DND-41 (cell line): ENCODE results near the gene AMDHD1.
A peak's percentile ranks its signal among the peaks of the same experiment; 100 is the strongest.

Experiments used
- ATAC-seq: fragments of 200-7000 bp; cut with Tn5 transposase; 3 replicates; pipeline ENCODE4 v1.9.1; 2021; ENCODE audit warnings: low read depth; ENCODE audit not compliant: insufficient read depth
- DNase-seq: peaks from one replicate; pipeline ENCODE4 v3.0.0-alpha.2; 2020
- H2AFZ ChIP-seq: 2 replicates; pipeline ENCODE4 v1.6.0; 2012; ENCODE audit warnings: low read depth, low read length
- H3K27ac ChIP-seq: 2 replicates; pipeline ENCODE4 v1.5.1; 2012; ENCODE audit warnings: low read length, inconsistent platforms
- H3K27me3 ChIP-seq: fragments of 200-600 bp; sonication (generic); 2 replicates; pipeline ENCODE4 v1.6.0; 2012; ENCODE audit warnings: low read length, mild to moderate bottlenecking, inconsistent platforms; ENCODE audit not compliant: insufficient read depth, poor library complexity
- H3K36me3 ChIP-seq: 2 replicates; pipeline ENCODE4 v1.5.1; 2012; ENCODE audit warnings: low read length, inconsistent platforms; ENCODE audit not compliant: insufficient read depth
- H3K4me1 ChIP-seq: 2 replicates; pipeline ENCODE4 v1.5.1; 2012; ENCODE audit warnings: mild to moderate bottlenecking, low read length; ENCODE audit not compliant: insufficient read depth
- H3K4me2 ChIP-seq: 2 replicates; pipeline ENCODE4 v1.6.0; 2012; ENCODE audit warnings: mild to moderate bottlenecking, moderate library complexity, low read length, inconsistent platforms; ENCODE audit not compliant: insufficient read depth
- H3K4me3 ChIP-seq, 2 experiments: fragments of 200-600 bp in 1 of 2; shearing (Covaris generic) in 1 of 2; 2 replicates each; pipeline ENCODE4 v1.5.1; 2012 to 2016; ENCODE audit warnings: inconsistent platforms in 2 of 2, low read length in 2 of 2, mild to moderate bottlenecking in 2 of 2, low read depth in 1 of 2, moderate library complexity in 1 of 2
- H3K79me2 ChIP-seq: 2 replicates; pipeline ENCODE4 v1.6.0; 2012; ENCODE audit warnings: low read length, inconsistent platforms; ENCODE audit not compliant: insufficient read depth
- H3K9ac ChIP-seq: 2 replicates; pipeline ENCODE4 v1.6.0; 2012; ENCODE audit warnings: low read depth, mild to moderate bottlenecking, inconsistent platforms, low read length, moderate library complexity
- H3K9me3 ChIP-seq: 2 replicates; pipeline ENCODE4 v1.5.1; 2012; ENCODE audit warnings: low read length, moderate library complexity, mild to moderate bottlenecking, inconsistent platforms; ENCODE audit not compliant: insufficient read depth, severe bottlenecking
- H4K20me1 ChIP-seq: 2 replicates; pipeline ENCODE4 v1.6.0; 2012; ENCODE audit warnings: low read length; ENCODE audit not compliant: insufficient read depth
- EZH2 ChIP-seq: IDR thresholded peaks from 3 replicates; pipeline ENCODE4 v1.6.1; 2012; ENCODE audit warnings: borderline replicate concordance, low read depth, mild to moderate bottlenecking, moderate library complexity, low read length, inconsistent platforms; ENCODE audit not compliant: severe bottlenecking
- TF ChIP-seq, protein P1 (sequence below): IDR thresholded peaks from 2 replicates; pipeline ENCODE4 v1.5.1; 2012; ENCODE audit warnings: borderline replicate concordance, low read length, moderate library complexity, mild to moderate bottlenecking; ENCODE audit not compliant: poor library complexity, severe bottlenecking; ENCODE audit errors: extremely low read depth

The AMDHD1 gene

DNA sequence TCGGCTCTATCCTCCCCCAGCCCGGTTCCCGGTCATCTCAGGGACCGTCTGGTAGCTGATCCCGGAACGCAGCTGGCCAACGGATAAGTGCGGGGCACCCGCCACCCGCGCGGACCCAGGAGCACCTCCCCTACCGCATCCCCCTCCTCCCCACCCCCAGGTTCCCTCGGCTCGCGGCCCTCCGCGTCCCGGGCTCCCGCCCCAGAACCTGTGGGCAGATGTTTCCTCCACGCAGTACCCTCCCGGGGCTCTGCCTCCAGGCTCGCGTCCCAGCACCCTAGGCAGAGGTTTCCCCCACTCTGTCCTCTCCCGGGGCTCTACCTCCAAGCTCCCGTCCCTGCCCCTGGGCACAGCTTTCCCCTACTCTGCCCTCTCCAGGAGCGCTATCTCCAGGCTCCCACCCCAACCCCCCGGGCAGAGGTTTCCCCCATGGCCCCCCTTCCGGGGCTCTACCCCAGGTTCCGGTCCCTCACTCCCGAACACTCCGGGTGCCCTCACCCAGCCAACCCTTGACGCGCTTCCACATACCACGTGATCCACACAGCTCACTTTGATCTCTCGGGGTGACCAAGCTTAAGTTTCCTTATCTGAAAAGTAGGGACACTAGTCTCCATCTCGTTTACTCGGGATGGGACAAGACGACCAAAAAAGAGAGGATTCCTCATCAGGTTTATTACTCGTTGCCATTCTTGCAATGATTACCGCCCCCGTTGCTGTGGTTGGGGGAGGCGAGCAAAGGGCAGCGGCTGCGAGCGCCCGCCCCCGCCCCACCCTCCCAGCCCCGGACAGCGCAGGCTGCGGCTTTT is 404 bp upstream of the AMDHD1 start, which contains the start of gene CCDC38:
TSS of gene CCDC38 (minus strand) at position 91 of the 806 bp plus-strand sequence. CDS start 6,105 bp downstream, outside the sequence.
- Histone ChIP-seq H3K9ac (peak within 1 kb of the TSS; percentile 80), H2AFZ (peak within 1 kb of the TSS; percentile 98), H3K27me3 (no peaks in the 10 kb centered on the region), H3K36me3 (no peaks in the 10 kb centered on the region), H4K20me1 (no peaks in the 10 kb centered on the region), H3K4me1 (peaks cover 14% of the 10 kb centered on the region), H3K9me3 (no peaks in the 10 kb centered on the region), H3K79me2 (no peaks in the 10 kb centered on the region; the same call in 1 of the 2 replicates), H3K27ac (peak within 1 kb of the TSS; percentile 95), H3K4me3 (peak within 1 kb of the TSS; percentile 92 to 99), H3K4me2 (peak within 1 kb of the TSS; percentile 98)
- DNase-seq = peak; percentile 91
- ATAC-seq = peak; percentile 93
- TF ChIP-seq, protein P1, sequence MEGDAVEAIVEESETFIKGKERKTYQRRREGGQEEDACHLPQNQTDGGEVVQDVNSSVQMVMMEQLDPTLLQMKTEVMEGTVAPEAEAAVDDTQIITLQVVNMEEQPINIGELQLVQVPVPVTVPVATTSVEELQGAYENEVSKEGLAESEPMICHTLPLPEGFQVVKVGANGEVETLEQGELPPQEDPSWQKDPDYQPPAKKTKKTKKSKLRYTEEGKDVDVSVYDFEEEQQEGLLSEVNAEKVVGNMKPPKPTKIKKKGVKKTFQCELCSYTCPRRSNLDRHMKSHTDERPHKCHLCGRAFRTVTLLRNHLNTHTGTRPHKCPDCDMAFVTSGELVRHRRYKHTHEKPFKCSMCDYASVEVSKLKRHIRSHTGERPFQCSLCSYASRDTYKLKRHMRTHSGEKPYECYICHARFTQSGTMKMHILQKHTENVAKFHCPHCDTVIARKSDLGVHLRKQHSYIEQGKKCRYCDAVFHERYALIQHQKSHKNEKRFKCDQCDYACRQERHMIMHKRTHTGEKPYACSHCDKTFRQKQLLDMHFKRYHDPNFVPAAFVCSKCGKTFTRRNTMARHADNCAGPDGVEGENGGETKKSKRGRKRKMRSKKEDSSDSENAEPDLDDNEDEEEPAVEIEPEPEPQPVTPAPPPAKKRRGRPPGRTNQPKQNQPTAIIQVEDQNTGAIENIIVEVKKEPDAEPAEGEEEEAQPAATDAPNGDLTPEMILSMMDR = no peak
- no peak for TF ChIP-seq EZH2

DNA sequence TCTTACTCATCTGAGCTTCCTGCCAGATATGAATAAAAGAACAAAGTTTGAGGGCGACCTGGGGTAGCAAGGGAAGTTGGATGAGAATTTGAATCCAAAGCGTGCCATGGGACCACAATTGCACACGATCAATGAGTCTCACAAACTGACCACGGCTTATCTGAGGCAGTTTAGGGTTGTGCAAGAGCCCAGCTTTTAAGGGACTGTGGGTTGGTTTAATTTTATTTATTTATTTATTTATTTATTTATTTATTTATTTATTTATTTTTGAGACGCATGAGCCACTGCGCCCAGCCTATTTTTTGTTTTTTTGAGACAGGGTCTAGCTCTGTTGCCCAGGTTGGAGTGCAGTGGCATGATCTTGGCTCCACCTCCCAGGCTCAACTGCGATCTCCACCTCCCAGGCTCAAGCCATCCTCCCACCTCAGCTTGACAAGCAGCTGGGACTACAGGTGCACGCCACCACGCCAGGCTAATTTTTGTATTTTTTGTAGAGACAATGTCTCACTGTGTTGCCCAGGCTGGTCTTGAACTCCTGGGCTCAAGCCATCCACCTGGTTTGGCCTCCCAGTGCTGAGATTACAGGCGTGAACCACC is 1.1 kb downstream of the AMDHD1 start:
- no peaks in the 10 kb centered on the region for H4K20me1 ChIP-seq
- H3K9ac ChIP-seq = peak overlapping the region; percentile 80; the same call in 1 of the 2 replicates
- no peak overlapping the region; the same call in 1 of the 2 replicates for H3K27ac ChIP-seq
- peak overlapping the region in 1 of 2 experiments; percentile 92; a peak in 3 of 4 replicates for H3K4me3 ChIP-seq
- H3K36me3 ChIP-seq = no peaks in the 10 kb centered on the region
- DNase-seq (no peak), ATAC-seq (no peak)
- peaks cover 14% of the 10 kb centered on the region for H3K4me1 ChIP-seq
- H3K4me2 ChIP-seq = peak overlapping the region; percentile 98
- H3K9me3 ChIP-seq = no peaks in the 10 kb centered on the region
- no peaks in the 10 kb centered on the region; the same call in 1 of the 2 replicates for H3K79me2 ChIP-seq
- H3K27me3 ChIP-seq = no peaks in the 10 kb centered on the region
- TF ChIP-seq, protein P1 = no peak
- no peak for TF ChIP-seq EZH2
- H2AFZ ChIP-seq = peak overlapping the region; percentile 98; the same call in 1 of the 2 replicates

DNA sequence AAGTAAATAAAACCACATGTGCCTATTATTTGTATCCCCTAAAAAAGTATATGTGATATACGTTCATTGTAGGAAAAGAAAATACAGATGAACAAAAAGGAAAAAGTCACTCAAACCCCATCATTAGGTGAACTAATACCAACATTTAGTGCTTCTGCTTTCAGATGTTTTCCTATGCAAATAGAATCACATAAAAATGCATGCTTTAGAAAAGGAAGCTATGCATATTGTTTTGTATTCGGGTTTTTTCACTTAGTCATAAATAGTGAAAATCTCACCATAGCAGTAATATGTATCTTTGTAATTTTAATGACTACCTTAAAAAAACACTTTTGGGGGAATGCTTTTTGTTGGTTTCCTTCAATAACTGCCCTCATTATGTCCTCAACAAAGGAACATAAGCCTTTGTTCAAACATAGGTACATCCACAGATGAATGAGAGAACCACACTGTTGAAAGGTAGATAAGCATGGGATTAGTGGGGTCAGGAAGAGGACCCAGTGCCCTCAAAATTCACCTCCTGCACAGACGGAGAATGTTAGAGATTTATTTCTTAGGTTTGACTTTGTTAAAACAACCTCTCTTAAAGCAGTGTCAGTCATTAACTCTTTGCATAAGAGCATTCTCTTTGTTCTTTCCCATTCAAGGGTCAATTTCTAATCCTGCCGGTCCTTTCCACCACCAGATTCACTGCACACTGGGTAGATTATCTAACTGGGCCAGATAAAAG is 6.5 kb downstream of the AMDHD1 start:
- H3K4me1 ChIP-seq = no peaks in the 10 kb centered on the region
- TF ChIP-seq EZH2 = no peak
- TF ChIP-seq, protein P1 = no peak
- no peak overlapping the region for H3K27ac ChIP-seq
- H3K79me2 ChIP-seq = no peaks in the 10 kb centered on the region
- no peak overlapping the region for H3K4me2 ChIP-seq
- DNase-seq = no peak
- H3K27me3 ChIP-seq = no peaks in the 10 kb centered on the region
- H3K9me3 ChIP-seq = no peaks in the 10 kb centered on the region
- ATAC-seq = no peak
- H3K9ac ChIP-seq = no peak overlapping the region
- H3K4me3 ChIP-seq = no peak overlapping the region
- no peaks in the 10 kb centered on the region for H4K20me1 ChIP-seq
- no peaks in the 10 kb centered on the region for H3K36me3 ChIP-seq
- no peak overlapping the region for H2AFZ ChIP-seq
